CD4-positive, alpha-beta T cell treated with Interferon alpha-2 for 1 hour (primary cell): Measurements from ENCODE around the gene ZNF524.
"Not testable (repeated sequence)": the region's sequence is repeated elsewhere in the genome, so short reads cannot be mapped to it uniquely, and the experiment has no call there.

ENCODE experiments used
- DNase-seq, 2 donors: peaks; one replicate each; pipeline ENCODE4 v3.0.0-alpha.2; 2020 to 2022

Gene ZNF524, protein sequence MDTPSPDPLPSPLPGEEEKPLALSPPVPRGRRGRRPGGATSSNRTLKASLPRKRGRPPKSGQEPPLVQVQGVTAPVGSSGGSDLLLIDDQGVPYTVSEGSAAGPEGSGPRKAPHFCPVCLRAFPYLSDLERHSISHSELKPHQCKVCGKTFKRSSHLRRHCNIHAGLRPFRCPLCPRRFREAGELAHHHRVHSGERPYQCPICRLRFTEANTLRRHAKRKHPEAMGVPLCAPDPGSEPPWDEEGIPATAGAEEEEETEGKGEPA

GRCh38 chr19:55599842-55600661 lies at the start of gene ZNF524:
Gene ZNF524 (plus strand): TSS chr19:55600288. CDS start chr19:55602113, 1,825 bp downstream.
- DNase-seq = peak; percentile 88 to 91

- no peak for DNase-seq
These were observed 49.8 kb upstream of the ZNF524 start for GRCh38 chr19:55550321-55550650.

- DNase-seq = no peak
These were observed 47.9 kb upstream of the ZNF524 start for GRCh38 chr19:55552206-55552605.

- DNase-seq = no peak
These were observed 47.5 kb upstream of the ZNF524 start for GRCh38 chr19:55552620-55553019.

GRCh38 chr19:55553217-55554182 lies 46.6 kb upstream of the ZNF524 start:
- DNase-seq = no peak

DNA sequence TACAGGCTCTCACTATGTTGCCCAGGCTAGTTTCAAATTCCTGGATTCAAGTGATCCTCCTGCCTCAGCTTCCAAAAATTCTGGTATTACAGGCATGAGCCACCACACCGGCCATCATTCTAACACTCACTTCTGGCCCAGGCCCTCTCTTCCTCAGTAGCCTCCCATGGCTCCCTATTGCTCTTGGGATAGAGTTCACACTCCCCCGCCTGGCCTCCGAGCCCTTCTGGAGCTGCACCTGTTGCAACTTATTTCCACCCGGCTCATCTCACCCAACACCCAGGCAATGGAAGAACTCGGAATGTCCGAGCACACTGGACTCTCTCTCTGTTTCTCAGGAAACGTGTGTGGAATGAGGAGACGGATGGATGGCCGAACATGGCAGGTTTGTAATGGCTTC lies 45.8 kb upstream of the ZNF524 start:
- DNase-seq = no peak

DNA sequence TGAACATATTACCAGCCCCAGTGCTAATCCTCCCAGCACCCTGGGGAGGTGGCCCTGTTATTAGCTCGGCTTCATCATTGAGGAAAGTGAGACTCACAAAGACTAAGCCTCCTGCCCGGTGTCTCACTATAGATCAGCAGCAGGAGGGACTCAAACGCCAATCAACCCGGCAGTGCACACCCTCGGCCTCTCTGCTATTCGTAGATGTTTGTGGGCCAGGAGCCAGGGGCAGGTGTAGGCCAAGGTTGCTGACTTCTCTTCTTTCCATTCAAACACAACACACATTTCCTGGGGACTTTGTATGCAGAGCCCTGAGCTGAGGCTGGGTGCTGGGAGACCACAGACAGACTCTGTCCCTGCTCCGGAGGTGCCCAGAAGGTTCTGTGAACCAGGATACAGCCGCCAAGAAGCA lies 45.3 kb upstream of the ZNF524 start:
- DNase-seq = no peak

- no peak for DNase-seq
These were observed 40.4 kb upstream of the ZNF524 start for GRCh38 chr19:55559684-55560083.

- DNase-seq = no peak
These were observed 36.8 kb upstream of the ZNF524 start for GRCh38 chr19:55563261-55563690.

DNA sequence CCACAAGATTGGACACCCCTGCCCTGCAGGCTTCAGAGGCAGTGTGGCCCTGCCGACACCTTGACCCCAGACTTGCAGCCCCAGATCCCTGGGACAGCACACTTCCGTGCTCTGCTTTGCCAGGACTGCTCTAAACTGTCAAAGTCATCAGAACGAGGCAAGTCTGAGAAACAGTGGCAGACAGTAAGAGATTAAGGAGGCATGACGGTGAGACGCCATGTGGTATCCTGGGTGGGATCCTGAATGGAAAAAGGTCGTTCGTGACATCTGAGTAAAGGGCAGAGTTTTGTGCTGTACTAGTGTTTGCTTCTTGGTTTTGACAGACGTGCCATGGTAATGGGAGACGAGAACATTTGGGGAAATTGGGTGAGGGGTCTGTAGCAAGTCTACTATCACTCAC lies 33.3 kb upstream of the ZNF524 start:
- no peak for DNase-seq

DNA sequence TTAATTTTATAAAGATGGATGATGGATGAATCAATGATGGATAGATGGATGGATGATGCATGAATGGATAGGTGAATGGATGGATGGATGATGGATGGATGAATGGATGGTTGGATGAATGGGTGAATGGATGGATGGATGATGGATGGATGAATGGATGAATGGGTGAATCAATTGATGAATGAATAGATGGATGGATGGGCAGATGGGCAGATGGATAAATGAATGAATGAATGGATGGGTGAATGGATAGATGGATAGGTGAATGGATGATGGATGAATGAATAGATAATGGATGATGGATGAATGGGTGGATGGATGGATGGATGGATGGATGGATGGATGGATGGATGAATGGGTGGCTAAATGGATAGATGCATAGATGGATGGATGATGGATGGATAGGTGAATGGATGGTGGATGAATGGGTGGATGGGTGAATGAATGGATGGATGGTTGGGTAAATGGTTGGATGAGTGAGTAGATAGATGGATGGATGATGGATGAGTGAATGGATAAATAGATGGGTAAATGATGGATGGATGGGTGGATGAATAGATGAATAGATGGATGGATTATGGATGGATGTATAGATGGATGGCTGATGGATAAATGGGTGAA lies 32.3 kb upstream of the ZNF524 start:
- DNase-seq = no peak

GRCh38 chr19:55569477-55569876 lies 30.6 kb upstream of the ZNF524 start:
- DNase-seq = not testable (repeated sequence)

- not testable (repeated sequence) for DNase-seq
These were observed 26.2 kb upstream of the ZNF524 start for GRCh38 chr19:55573929-55574328.

- DNase-seq = no peak
These were observed 23.3 kb upstream of the ZNF524 start for GRCh38 chr19:55576746-55577145.

- DNase-seq = no peak
These were observed 21.9 kb upstream of the ZNF524 start for GRCh38 chr19:55578031-55578760.

DNA sequence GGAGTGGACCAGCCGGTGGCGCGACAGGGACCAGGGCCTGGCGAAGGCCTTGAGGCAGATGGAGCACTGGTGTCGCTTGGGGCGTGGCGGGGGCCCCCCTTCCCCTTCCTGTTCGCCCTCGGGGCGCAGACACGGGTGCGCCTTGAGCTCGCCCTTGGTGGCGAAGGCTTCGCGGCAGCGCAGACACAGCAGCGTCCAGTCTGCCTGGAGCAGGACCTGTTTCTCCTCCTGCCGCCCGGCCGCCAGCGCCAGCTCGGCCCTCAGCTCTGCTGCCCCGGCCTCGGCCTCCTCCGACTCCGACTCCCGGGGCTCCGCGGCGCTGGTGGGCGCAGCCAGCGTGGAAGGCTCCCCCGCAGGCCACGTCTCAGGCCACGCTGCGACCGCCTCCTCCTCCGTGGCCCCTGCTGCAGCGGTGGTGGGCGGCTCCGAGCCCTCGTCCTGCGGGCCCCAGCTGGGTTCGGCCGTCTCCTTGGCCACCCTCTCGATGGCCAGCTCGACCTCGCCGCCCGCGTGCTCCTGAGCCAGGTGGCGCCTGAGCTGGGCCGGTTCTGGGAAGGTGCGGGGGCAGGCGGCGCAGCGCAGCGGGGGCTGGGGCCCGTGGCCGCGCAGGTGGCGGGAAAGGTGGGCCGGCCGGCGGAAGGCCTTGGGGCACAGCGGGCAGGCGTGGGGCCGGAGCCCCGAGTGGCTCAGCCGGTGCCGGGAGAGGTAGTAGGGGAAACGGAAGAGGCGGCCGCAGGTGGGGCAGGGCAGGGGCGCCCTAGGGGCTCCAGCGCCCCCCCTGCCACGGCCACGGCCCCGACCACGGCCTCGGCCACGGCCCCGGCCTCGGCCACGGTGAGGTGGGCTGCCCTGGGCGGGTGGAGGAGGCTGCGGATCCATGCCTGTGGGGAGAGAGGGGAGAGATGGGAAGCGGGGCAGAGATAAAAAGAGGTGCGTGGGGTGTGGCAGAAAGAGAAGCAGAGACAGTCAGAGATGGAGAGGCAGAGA lies 21.0 kb upstream of the ZNF524 start:
- DNase-seq = no peak

GRCh38 chr19:55579766-55580621 lies 20.1 kb upstream of the ZNF524 start:
- DNase-seq = no peak

DNA sequence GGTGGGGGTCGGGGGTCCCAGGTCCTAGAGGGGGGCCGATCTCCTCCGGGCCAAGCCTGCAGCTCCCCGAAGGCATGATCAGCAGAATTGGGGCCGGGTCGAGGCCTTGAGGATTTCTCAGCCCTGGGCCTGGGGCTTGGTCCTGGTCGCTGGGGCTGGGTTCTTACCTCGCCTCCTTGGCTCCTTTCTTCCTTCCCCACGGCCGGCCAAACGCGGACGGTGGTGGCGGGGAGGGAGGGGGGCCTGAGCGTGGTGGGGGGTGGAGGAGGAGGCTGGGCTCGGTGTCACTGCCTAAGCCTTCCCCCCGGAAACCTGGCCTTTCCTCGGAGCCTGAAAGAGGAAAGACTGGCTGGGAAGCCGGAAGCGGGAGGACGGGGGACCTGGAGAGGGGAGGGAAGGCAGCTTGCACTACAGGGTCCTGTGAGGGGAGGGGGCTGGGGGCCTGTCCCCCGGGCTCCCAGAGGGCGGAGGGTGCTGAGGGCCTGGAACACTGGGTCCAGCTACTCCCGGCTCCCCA lies 19.4 kb upstream of the ZNF524 start, which contains the start of gene ZNF579:
Gene ZNF579 (minus strand): TSS at position 221 of the 517 bp plus-strand sequence. CDS start 1,209 bp downstream, outside the sequence.
- peak; percentile 71 to 82 for DNase-seq

DNA sequence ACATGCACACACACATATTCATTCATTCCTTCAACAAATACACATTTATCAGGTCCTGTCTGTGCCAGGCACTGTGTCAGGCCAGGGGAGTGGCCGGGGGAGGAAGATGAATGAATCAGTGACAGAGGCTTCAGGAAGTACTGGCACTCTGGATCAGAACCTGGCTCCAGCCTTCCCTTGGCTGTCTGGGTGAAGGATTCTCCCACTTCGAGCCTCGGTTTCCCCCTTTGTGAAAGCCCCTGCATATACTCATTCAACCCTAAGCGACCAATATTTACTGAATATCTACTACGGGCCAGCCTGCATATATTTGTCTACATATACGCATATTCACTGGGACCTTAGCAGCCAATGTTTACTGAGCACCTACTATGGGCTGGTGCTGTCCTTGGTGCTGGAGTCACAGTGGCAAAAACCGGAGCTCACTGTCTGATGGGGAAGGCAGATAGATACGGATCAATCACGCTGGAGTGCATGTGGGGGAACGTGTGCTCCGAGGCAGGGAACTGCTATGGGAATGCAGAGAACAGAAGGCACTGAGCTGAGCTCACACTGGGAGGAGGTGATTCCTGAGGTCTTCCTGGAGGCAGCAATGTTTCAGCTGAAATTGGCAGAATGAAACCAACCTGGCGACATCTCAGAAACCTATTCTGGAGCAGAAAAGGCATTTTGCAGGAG lies 18.8 kb upstream of the ZNF524 start:
- DNase-seq = peak in 1 of 2 donors; percentile 28
